HepG2 (cell line): ENCODE data around the gene DDX1. TPM values are rescaled to one million over a fixed set of nuclear protein-coding genes. Genes with fewer than 3 reads are reported as not detected.

Experiments
- HCFC1 ChIP-seq: fragments of 150-350 bp; IDR thresholded peaks from 2 replicates; pipeline ENCODE4 v1.6.1; 2014; ENCODE audit warnings: low read depth, low read length
- MED1 ChIP-seq: sonication (generic); formaldehyde crosslinking; IDR thresholded peaks from 2 replicates; pipeline ENCODE4 v1.4.0; 2020; ENCODE audit warnings: missing genetic modification reagents
- PHF8 ChIP-seq: sonication (generic); formaldehyde crosslinking; IDR thresholded peaks from 2 replicates; pipeline ENCODE4 v1.5.0; 2020; ENCODE audit warnings: missing genetic modification reagents
- polyA plus RNA-seq, 8 experiments: library from polyadenylated mRNA; depleted of rRNA in 3 of 8; stranded (reverse) in 7 of 8; unstranded in 1 of 8; fragments of >200 nt; fragmentation: Illumina TruSeq in 4 of 8; extraction: Trizol in 4 of 8; gene quantifications; 2 replicates each; pipeline versions ENCODE4 v1.2.1 to v1.2.3, GENCODE V29; 2011 to 2016; ENCODE audit warnings: low read depth in 4 of 8, missing spikeins in 1 of 8, mixed read lengths in 1 of 8; ENCODE audit not compliant: insufficient read depth in 1 of 8
- total RNA-seq, 5 experiments: library from RNA; depleted of rRNA; stranded (reverse); fragments of >200 nt; fragmentation: Illumina TruSeq; extraction: Trizol; gene quantifications; 2 replicates each; pipeline ENCODE4 v1.2.3, GENCODE V29; 2016; ENCODE audit warnings: low read depth in 1 of 5
- TF ChIP-seq, protein P1 (sequence below): sonication (generic); formaldehyde crosslinking; IDR thresholded peaks from 2 replicates; pipeline ENCODE4 v1.8.0; 2022; ENCODE audit warnings: mild to moderate bottlenecking, missing genetic modification reagents; ENCODE audit not compliant: insufficient replicate concordance
- TF ChIP-seq, protein P2 (sequence below): IDR thresholded peaks from 2 replicates; pipeline ENCODE4 v1.6.1; 2016; ENCODE audit warnings: low read depth, borderline replicate concordance
- TF ChIP-seq, protein P3 (sequence below): sonication (generic); formaldehyde crosslinking; IDR thresholded peaks from 2 replicates; pipeline ENCODE4 v1.4.0; 2020; ENCODE audit warnings: missing genetic modification reagents, borderline replicate concordance

Gene DDX1
- total and polyA plus RNA-seq, 2 of the 13 experiments (the other 11 are each of a cell fraction or from before 2014, with no cell fraction given), result 81.6 to 130 TPM

DNA sequence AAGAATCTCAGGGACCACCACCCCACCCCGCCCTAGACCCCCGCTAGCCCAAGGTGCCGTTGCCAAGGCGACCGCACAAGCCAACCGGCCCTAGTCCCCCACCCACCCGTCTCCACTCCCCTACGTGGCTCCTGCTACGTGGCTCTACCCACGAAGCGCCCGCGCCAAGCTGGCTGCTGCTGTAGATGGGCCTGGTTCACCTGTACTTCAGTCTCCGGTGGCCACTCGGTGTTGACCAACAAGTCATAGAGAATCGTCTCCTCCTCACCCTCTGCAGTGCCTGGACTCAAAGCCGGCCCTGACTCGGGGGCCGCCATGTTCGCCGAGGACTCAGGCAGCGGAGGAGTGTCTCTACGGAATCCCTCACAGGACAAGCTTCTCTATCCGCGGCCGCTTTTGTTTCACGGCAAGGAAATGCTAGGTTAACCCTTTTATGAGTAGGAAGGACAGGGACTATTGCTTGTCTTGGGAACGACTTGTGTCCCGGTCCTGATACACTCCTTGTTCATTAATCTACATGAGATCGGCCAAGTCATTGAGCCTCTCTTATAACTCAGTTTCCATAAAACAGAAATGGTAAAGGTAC lies 30.6 kb upstream of the DDX1 start, which contains the start of gene NBAS (continued):
- TF ChIP-seq, protein P1, sequence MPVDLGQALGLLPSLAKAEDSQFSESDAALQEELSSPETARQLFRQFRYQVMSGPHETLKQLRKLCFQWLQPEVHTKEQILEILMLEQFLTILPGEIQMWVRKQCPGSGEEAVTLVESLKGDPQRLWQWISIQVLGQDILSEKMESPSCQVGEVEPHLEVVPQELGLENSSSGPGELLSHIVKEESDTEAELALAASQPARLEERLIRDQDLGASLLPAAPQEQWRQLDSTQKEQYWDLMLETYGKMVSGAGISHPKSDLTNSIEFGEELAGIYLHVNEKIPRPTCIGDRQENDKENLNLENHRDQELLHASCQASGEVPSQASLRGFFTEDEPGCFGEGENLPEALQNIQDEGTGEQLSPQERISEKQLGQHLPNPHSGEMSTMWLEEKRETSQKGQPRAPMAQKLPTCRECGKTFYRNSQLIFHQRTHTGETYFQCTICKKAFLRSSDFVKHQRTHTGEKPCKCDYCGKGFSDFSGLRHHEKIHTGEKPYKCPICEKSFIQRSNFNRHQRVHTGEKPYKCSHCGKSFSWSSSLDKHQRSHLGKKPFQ (CRISPR knock-in tag), result no peak
- TF ChIP-seq, protein P2, sequence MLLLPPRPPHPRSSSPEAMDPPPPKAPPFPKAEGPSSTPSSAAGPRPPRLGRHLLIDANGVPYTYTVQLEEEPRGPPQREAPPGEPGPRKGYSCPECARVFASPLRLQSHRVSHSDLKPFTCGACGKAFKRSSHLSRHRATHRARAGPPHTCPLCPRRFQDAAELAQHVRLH (CRISPR knock-in tag), result peak; percentile 70; the same call in 1 of the 2 replicates
- TF ChIP-seq PHF8 (CRISPR knock-in tag) (peak; percentile 93), HCFC1 (peak; percentile 49; the same call in 1 of the 2 replicates), MED1 (CRISPR knock-in tag) (peak; percentile 73)
- TF ChIP-seq, protein P3, sequence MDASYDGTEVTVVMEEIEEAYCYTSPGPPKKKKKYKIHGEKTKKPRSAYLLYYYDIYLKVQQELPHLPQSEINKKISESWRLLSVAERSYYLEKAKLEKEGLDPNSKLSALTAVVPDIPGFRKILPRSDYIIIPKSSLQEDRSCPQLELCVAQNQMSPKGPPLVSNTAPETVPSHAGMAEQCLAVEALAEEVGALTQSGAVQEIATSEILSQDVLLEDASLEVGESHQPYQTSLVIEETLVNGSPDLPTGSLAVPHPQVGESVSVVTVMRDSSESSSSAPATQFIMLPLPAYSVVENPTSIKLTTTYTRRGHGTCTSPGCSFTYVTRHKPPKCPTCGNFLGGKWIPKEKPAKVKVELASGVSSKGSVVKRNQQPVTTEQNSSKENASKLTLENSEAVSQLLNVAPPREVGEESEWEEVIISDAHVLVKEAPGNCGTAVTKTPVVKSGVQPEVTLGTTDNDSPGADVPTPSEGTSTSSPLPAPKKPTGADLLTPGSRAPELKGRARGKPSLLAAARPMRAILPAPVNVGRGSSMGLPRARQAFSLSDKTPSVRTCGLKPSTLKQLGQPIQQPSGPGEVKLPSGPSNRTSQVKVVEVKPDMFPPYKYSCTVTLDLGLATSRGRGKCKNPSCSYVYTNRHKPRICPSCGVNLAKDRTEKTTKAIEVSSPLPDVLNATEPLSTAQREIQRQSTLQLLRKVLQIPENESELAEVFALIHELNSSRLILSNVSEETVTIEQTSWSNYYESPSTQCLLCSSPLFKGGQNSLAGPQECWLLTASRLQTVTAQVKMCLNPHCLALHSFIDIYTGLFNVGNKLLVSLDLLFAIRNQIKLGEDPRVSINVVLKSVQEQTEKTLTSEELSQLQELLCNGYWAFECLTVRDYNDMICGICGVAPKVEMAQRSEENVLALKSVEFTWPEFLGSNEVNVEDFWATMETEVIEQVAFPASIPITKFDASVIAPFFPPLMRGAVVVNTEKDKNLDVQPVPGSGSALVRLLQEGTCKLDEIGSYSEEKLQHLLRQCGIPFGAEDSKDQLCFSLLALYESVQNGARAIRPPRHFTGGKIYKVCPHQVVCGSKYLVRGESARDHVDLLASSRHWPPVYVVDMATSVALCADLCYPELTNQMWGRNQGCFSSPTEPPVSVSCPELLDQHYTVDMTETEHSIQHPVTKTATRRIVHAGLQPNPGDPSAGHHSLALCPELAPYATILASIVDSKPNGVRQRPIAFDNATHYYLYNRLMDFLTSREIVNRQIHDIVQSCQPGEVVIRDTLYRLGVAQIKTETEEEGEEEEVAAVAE, result peak; percentile 78
